Endothelial cell of umbilical vein (primary cell): Measurements from ENCODE around the gene RFX2. TPM values are rescaled to one million over a fixed set of nuclear protein-coding genes. Genes with fewer than 3 reads are reported as not detected.

Source experiments
- BruUV-seq: library from RNA; stranded (reverse); fragments of 400-500 nt; replicated peaks from 2 replicates; lab custom pipeline; 2021; lab: Mats Ljungman, UMichigan
- CTCF ChIA-PET: fragments of 300-600, 350-600 bp; sonication (Branson Sonifier 250); formaldehyde crosslinking; loops from one replicate; lab custom pipeline; 2021; ENCODE audit warnings: antibody characterized with exemption, inconsistent platforms; lab: Charles Lee
- POLR2A ChIA-PET: fragments of 300-600, 350-600 bp; sonication (Branson Sonifier 250); formaldehyde crosslinking; loops from one replicate; lab custom pipeline; 2021; ENCODE audit warnings: antibody characterized with exemption, inconsistent platforms; lab: Charles Lee
- DNase-seq: peaks from one replicate; pipeline ENCODE4 v3.0.0-alpha.2; 2011; ENCODE audit warnings: low read depth, low spot score
- FAIRE-seq: peaks from 2 replicates; lab custom pipeline; 2011; peaks lifted over from hg19 to GRCh38; lab: Jason Lieb, UNC
- H2AFZ ChIP-seq: 2 replicates; pipeline ENCODE4 v1.6.0; 2012; ENCODE audit warnings: low read depth, low read length, control low read depth, inconsistent platforms
- H3K27ac ChIP-seq: 2 replicates; pipeline ENCODE4 v1.5.1; 2011; ENCODE audit warnings: low read depth, mild to moderate bottlenecking, control low read depth, low read length, moderate library complexity; ENCODE audit not compliant: insufficient read depth
- H3K27me3 ChIP-seq, 2 experiments: 2 replicates each; pipeline versions ENCODE4 v1.6.0 to v1.6.1; 2011; ENCODE audit warnings: low read length in 2 of 2, mixed read lengths in 1 of 2; ENCODE audit not compliant: control insufficient read depth in 2 of 2, insufficient read depth in 2 of 2
- H3K36me3 ChIP-seq, 2 experiments: 2 replicates in 1 of 2; 3 replicates in 1 of 2; pipeline ENCODE4 v1.5.1; 2011; ENCODE audit warnings: low read length in 2 of 2, mild to moderate bottlenecking in 1 of 2, moderate library complexity in 1 of 2; ENCODE audit not compliant: control insufficient read depth in 2 of 2, insufficient read depth in 2 of 2; ENCODE audit errors: extremely low read depth in 1 of 2
- H3K4me1 ChIP-seq: 3 replicates; pipeline ENCODE4 v1.5.1; 2011; ENCODE audit warnings: mild to moderate bottlenecking, low read length; ENCODE audit not compliant: control insufficient read depth, insufficient read depth; ENCODE audit errors: extremely low read depth
- H3K4me2 ChIP-seq: 2 replicates; pipeline ENCODE4 v1.6.1; 2011; ENCODE audit warnings: low read length, control low read depth, mixed read lengths; ENCODE audit not compliant: insufficient read depth
- H3K4me3 ChIP-seq, 3 experiments: fragments of 200-600 bp in 1 of 3; sonication (generic), shearing (Covaris generic) in 1 of 3; replicated peaks in 1 of 3; 2 replicates each; pipeline ENCODE4 v1.5.1; 2011 to 2016; ENCODE audit warnings: control low read depth in 3 of 3, low read length in 3 of 3, mild to moderate bottlenecking in 2 of 3, inconsistent platforms in 1 of 3, low read depth in 1 of 3, moderate library complexity in 1 of 3; ENCODE audit not compliant: insufficient read depth in 1 of 3
- H3K79me2 ChIP-seq: 2 replicates; pipeline ENCODE4 v1.6.0; 2012; ENCODE audit warnings: low read length, inconsistent platforms; ENCODE audit not compliant: control insufficient read depth, insufficient read depth
- H3K9ac ChIP-seq: replicated peaks from 2 replicates; pipeline ENCODE3; 2011; ENCODE audit warnings: low read length, control low read depth; ENCODE audit not compliant: insufficient read depth; ENCODE audit errors: extremely low read depth
- H3K9me1 ChIP-seq: replicated peaks from 3 replicates; pipeline ENCODE4 v1.6.0; 2011; ENCODE audit warnings: mild to moderate bottlenecking, low read length; ENCODE audit not compliant: control insufficient read depth, insufficient read depth; ENCODE audit errors: extremely low read depth
- H3K9me3 ChIP-seq: replicated peaks from 2 replicates; pipeline ENCODE4 v1.5.1; 2012; ENCODE audit warnings: low read length, inconsistent platforms; ENCODE audit not compliant: control insufficient read depth, insufficient read depth
- H4K20me1 ChIP-seq: replicated peaks from 2 replicates; pipeline ENCODE3; 2011; ENCODE audit warnings: mild to moderate bottlenecking, low read length; ENCODE audit not compliant: control insufficient read depth, insufficient read depth; ENCODE audit errors: extremely low read depth
- CTCF ChIP-seq, 2 donors: IDR thresholded peaks; 1 replicate in 1 of 2; 2 replicates in 1 of 2; pipeline ENCODE4 v1.5.1; 2011; ENCODE audit warnings: low read length in 2 of 2, mild to moderate bottlenecking in 2 of 2, moderate library complexity in 2 of 2, control low read depth in 1 of 2, inconsistent platforms in 1 of 2, low read depth in 1 of 2; ENCODE audit not compliant: insufficient read depth in 1 of 2; ENCODE audit errors: extremely low read depth in 1 of 2
- EZH2 ChIP-seq: IDR thresholded peaks from 2 replicates; pipeline ENCODE4 v1.6.1; 2012; ENCODE audit warnings: borderline replicate concordance, low read depth, mild to moderate bottlenecking, moderate library complexity, low read length, inconsistent platforms; ENCODE audit not compliant: severe bottlenecking
- FOS ChIP-seq: IDR thresholded peaks from 2 replicates; pipeline ENCODE4 v1.6.1; 2011; ENCODE audit warnings: mild to moderate bottlenecking, low read length, moderate library complexity, borderline replicate concordance; ENCODE audit not compliant: insufficient read depth
- GATA2 ChIP-seq: IDR thresholded peaks from 2 replicates; pipeline ENCODE4 v1.7.0; 2011; ENCODE audit warnings: low read depth, mild to moderate bottlenecking, moderate library complexity, mixed read lengths, low read length; ENCODE audit not compliant: insufficient read length, insufficient read depth
- JUN ChIP-seq: IDR thresholded peaks from 2 replicates; pipeline ENCODE4 v1.6.1; 2011; ENCODE audit warnings: borderline replicate concordance, low read depth; ENCODE audit not compliant: insufficient read length, insufficient read depth
- MYC ChIP-seq: IDR thresholded peaks from one replicate; pipeline ENCODE4 v1.6.1; 2011; ENCODE audit warnings: mild to moderate bottlenecking, low read depth, low read length
- POLR2A ChIP-seq: IDR thresholded peaks from 2 replicates; pipeline ENCODE4 v1.6.1; 2012; ENCODE audit warnings: low read depth, mild to moderate bottlenecking, control low read depth, low read length
- POLR2AphosphoS5 ChIP-seq: IDR thresholded peaks from 2 replicates; pipeline ENCODE4 v1.6.1; 2012; ENCODE audit warnings: low read depth, mild to moderate bottlenecking, control low read depth, low read length, moderate library complexity; ENCODE audit not compliant: insufficient read depth
- dilution Hi-C: fragments of 300-500 bp; cut with MboI; formaldehyde crosslinking; loops from one replicate; pipeline ENCODE4 v1.15.0; 2019; ENCODE audit warnings: low sequenced_read_pairs; ENCODE audit not compliant: extremely low pct_ligation_motif_present
- intact Hi-C: fragments of 100-400 bp; cut with micrococcal nuclease; formaldehyde crosslinking; loops from one replicate; pipeline ENCODE4 v1.10.0; 2022
- polyA plus RNA-seq, 4 experiments: library from polyadenylated mRNA; depleted of rRNA in 3 of 4; stranded (reverse) in 3 of 4; unstranded in 1 of 4; fragments of >200 nt; gene quantifications; 2 replicates each; pipeline versions ENCODE4 v1.2.1 to v1.2.3, GENCODE V29; 2011 to 2012; ENCODE audit warnings: missing spikeins in 1 of 4
- total RNA-seq: library from RNA; stranded (reverse); gene quantifications from 2 replicates; pipeline ENCODE4 v1.2.3, GENCODE V29; 2021

RFX2 gene
- total and polyA plus RNA-seq, 2 donors (not counting 3 experiments of a cell fraction or from before 2014, with no cell fraction given): 16.1 to 19.0 TPM

- DNase-seq (peak; percentile 75), FAIRE-seq (peak; percentile 97)
- POLR2A ChIA-PET: interaction anchor here (0.7 to 1.4 kb wide), 3 partner anchors 15 to 63 kb away, joined by 3 to 4 read pairs (median 4); no protein-coding TSS in a partner anchor
- dilution Hi-C loops: loop anchor here (25.0 kb wide), 1 partner anchor 88 kb away; no protein-coding TSS in a partner anchor
- no peaks in the 10 kb centered on the region for H3K36me3 ChIP-seq
- H3K4me2 ChIP-seq: no peak overlapping the region
- no peaks in the 10 kb centered on the region for H3K9me1 ChIP-seq
- no peaks in the 10 kb centered on the region for H3K9me3 ChIP-seq
- H3K4me1 ChIP-seq: no peaks in the 10 kb centered on the region
- no peak overlapping the region for H3K4me3 ChIP-seq
- no peaks in the 10 kb centered on the region for H3K27me3 ChIP-seq
- H3K27ac ChIP-seq: no peak overlapping the region
- CTCF ChIA-PET: interaction anchor here (0.5 to 5.9 kb wide), 69 partner anchors 11 to 974 kb away, joined by 3 to 340 read pairs (median 5); partner anchors contain the start of genes ACER1 and CLPP
- intact Hi-C loops: loop anchor here (1.0 kb wide), 4 partner anchors 37 to 138 kb away; no protein-coding TSS in a partner anchor
- no peak overlapping the region for H3K9ac ChIP-seq
- no peaks in the 10 kb centered on the region for H3K79me2 ChIP-seq
- H2AFZ ChIP-seq: no peak overlapping the region
- TF ChIP-seq JUN (no peak), FOS (no peak), EZH2 (no peak), MYC (no peak), GATA2 (no peak), CTCF (IDR thresholded peaks at IDR 0.05; ENCODE audit: extremely low read depth in 1 of 2, insufficient read depth in 1 of 2, low read depth in 1 of 2, low read length in 2 of 2) (peak; percentile 91 to 95), POLR2AphosphoS5 (no peak), POLR2A (no peak)
- H4K20me1 ChIP-seq: no peaks in the 10 kb centered on the region
- BruUV-seq: no TSS peak
Observed at GRCh38 chr19:6125571-6125989, 15.3 kb upstream of the RFX2 start.
